Measurements from ENCODE around the gene CLIP4.

CLIP4 gene

GRCh38 chr2:29143657-29144056, 28.4 kb downstream of the CLIP4 start:
- no peak for DNase-seq

GRCh38 chr2:29146197-29146596, 31.0 kb downstream of the CLIP4 start:
- no peak for DNase-seq

- no peak for DNase-seq
These were observed 32.7 kb downstream of the CLIP4 start for GRCh38 chr2:29147963-29148362.

- no peak for DNase-seq
These were observed 39.4 kb downstream of the CLIP4 start for GRCh38 chr2:29154610-29155009.

GRCh38 chr2:29155578-29155977, 40.4 kb downstream of the CLIP4 start:
- peak; percentile 53 for DNase-seq

GRCh38 chr2:29157131-29157530, 41.9 kb downstream of the CLIP4 start:
- no peak for DNase-seq

- no peak for DNase-seq
These were observed 43.9 kb downstream of the CLIP4 start for GRCh38 chr2:29159125-29159524.

GRCh38 chr2:29160184-29160583, 45.0 kb downstream of the CLIP4 start:
- DNase-seq: no peak

- no peak for DNase-seq
These were observed 47.2 kb downstream of the CLIP4 start for GRCh38 chr2:29162204-29162928.

GRCh38 chr2:29164091-29164846, 49.1 kb downstream of the CLIP4 start:
- DNase-seq: no peak

GRCh38 chr2:29165362-29166241, 50.4 kb downstream of the CLIP4 start:
- peak; percentile 12 for DNase-seq

GRCh38 chr2:29166242-29167039, 51.2 kb downstream of the CLIP4 start:
- no peak for DNase-seq

GRCh38 chr2:29174937-29175336, 59.7 kb downstream of the CLIP4 start:
- DNase-seq: no peak

GRCh38 chr2:29175338-29175737, 60.1 kb downstream of the CLIP4 start:
- no peak for DNase-seq

GRCh38 chr2:29182334-29182733, 67.1 kb downstream of the CLIP4 start:
- no peak for DNase-seq

- DNase-seq: no peak
These were observed 67.7 kb downstream of the CLIP4 start for GRCh38 chr2:29182920-29183319.

- no peak for DNase-seq
These were observed 69.3 kb downstream of the CLIP4 start for GRCh38 chr2:29184531-29184930.

- no peak for DNase-seq
These were observed 71.6 kb downstream of the CLIP4 start for GRCh38 chr2:29186817-29187216.

GRCh38 chr2:29187926-29188325, 72.7 kb downstream of the CLIP4 start:
- no peak for DNase-seq

GRCh38 chr2:29189052-29189451, 73.8 kb downstream of the CLIP4 start:
- no peak for DNase-seq

- DNase-seq: no peak
These were observed 76.6 kb downstream of the CLIP4 start for GRCh38 chr2:29191817-29192216.

GRCh38 chr2:29192526-29192925, 77.3 kb downstream of the CLIP4 start:
- no peak for DNase-seq

- no peak for DNase-seq
These were observed 77.9 kb downstream of the CLIP4 start for GRCh38 chr2:29193111-29193510.

All from eye (tissue), 1 donor.